GM18870 (cell line): ENCODE results near the gene GPR31.

Experiments used
- ATAC-seq: cut with Tn5 transposase; IDR thresholded peaks from one replicate; pipeline ENCODE4 v1.9.1; 2021; ENCODE audit warnings: moderate library complexity; ENCODE audit not compliant: unreplicated experiment

GPR31 gene

DNA sequence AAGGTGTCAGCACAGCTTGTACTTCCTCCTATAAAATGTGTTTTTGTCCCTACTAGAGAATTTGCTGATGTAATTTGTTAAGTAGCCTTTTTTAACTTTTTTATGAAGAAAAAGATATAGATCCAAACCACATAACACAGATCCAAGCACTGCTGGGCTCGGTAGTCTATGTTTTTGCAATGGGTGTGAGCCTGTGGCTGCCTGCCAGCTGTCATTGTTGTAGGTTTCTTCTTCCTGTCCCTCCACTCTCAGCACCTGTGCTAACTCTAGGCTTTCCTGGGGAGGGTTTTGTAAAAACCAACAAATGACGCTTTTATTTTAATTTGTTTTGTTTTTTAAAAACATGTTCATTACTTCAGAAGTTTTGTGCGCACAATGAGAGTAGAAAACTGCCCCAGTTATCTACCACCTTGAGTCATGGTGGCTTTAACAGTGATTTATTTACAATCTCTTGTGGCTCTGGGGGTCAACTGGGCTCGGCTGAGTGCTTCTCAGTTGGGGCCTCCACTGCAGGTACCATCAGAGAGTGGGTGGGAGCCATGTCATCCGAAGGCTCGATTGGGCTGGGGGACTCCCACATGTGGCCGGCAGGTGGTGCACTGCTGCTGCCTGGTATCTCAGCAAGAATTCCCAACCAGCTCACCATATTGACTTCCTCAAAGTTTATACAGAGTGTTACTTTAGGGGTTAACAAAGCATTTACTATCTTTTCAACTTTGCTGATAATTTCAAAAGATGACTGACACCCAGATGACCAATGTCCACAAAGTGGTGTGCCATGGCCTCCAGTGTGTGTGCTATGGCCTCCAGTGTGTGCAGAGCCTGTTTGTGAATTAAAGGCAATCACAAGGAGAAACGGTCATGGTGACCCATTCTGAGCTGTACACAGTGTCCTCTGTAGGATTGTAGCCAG is 37.9 kb downstream of the GPR31 start:
- no peak for ATAC-seq

DNA sequence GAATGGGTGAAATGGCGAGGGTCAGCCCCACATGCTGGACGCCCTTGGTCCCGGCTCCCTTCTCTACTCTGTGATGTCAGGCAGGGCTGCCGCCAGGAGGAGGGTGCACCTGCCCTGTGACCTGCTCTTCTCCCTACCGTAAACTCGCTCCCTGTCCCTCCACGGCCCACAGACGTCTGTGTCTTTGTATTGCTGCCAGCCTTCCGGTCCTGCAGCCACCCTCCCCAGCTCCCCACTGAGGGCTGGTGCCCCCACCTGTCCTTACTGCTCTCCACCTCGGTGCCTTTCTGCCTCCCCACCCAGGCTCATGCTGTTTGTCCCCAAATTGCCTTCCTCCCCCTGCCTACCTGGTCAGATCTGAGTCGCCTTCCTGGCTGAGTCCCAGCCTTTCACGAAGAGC is 38.9 kb downstream of the GPR31 start:
- no peak for ATAC-seq

GRCh38 chr6:167118006-167118405 is 39.8 kb downstream of the GPR31 start:
- no peak for ATAC-seq

DNA sequence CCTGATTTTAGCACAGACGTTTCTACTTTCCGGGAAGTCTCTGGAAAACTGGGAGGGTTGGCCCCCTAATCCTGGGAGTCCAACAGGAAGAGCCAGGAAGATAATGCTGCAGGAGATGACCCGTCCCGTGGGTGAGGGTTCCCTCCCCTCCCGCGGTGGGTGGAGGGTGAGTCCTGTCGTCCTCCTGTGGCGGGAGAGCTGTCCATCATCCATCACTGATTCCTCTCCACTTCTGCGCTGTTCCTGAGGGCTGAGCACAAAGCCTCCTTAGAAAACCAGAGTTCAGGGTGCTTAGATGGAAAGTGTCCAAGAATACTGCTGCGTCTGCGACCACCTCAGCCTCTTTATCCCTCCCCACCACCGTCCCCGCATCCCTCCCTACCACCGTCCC is 40.9 kb downstream of the GPR31 start:
- no peak for ATAC-seq

DNA sequence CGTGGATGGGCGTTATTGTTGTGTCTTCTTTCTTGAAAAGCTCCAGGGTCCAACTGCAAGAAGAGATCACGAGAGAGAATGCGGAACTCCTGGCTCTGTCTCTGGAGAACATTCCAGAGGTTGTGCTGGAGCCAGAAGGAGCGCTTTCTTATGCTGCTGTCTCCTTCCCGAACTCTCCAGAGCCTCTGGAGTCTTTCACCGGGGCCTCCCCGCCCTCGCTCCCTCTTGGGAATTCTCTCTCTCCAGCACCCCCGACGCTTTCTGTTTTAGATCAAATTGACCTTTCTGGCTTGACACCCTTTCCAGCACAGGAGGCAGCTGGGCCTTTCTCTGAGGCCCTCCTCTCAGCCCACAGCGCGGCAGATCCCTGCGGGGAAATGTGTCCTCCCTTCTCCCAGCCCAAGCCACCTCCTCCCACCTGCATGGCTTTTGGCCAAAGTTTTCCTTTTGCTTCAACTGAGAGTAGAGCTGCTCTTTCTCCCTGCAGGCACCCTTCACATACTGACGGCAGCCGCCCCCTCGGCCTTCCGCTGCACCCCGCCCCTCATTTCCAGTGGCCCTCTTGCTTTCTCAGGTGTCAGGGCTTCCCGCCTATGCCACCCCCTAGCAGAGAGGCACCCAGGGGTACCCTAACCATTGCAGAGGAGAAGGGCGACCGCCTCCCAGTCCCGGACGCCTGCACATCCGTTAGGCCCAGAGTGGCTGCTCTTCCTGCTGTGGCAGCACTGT is 41.5 kb downstream of the GPR31 start:
- ATAC-seq = no peak

- ATAC-seq = no peak
These were observed 42.7 kb downstream of the GPR31 start for GRCh38 chr6:167115054-167115453.

DNA sequence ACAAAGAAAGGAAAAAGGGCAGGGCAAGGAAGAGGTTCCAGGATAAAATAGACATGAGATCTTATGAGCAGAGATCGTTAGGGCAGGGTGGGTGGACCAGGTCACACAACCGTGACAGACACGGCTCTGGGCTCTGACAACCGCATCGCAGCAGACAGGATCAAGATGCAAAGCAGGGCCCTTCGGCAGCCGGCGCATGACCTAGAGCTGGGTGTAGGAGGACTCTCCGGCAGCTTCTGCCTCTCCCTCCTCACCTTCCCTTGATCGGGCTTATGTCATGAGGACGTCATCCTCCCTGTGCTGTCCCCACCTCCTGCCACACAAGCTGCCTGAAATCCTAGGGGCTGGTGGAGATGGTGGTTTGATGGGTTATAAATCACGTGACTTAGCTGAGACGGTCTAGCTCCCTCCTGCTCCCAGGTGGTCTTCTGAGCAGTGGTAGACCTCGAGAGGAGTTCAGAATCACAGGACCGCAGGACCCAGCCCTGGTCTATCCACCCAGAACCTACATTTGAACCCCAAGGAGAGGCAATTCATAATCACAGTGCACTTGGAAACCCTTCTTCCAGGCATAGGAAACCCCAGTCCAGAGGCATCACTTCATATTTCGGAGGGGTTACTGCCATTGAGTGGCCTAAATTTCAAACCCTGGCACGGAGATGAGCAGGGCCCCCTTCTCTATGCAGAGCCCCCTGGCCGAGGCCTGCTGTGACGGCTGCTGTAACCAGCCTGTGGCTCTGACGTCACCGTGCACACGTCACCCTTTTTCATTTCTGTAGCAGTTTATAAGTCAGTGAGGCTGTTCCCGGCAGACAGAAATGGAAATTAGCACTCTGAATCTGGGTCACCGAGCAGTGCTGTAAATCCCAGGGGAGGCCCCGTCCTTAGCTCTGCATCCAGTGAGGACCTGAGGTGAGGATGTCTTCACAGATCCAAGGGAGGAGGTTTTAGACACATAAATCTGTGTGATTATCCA is 43.6 kb downstream of the GPR31 start:
- ATAC-seq = peak; percentile 77

DNA sequence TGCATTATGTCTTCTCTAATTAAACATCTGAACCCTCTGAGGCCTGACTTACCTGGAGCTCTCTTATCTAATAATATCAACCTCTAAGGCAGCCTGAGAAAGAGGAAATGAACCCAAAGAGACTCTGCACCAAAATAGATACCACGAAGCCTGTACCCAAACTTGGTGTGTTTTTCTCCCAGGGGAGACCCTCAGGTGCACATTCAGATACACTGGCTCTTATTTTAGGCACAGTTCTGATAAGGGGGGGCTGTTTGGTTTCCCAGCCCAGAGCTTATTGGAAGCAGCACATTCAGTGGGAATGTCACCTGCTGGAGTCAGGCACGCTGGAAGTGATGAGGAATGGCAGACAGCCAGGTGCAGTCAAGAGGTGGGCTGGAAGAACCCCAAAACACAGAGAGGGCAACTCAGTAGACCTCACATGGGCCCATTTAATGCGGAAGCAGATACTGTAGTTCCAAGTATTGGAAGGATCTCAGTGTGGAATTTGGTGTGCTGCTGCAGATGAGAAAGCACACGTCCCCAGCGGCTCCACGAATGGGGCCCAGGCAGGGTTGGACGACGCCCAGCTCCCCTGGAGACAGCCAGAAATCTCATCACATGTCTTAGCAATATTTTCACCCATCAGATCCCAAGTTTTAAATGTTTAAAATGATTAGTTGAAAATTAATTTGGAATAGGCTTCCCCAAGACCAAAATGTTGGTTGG is 44.6 kb downstream of the GPR31 start:
- ATAC-seq = peak; percentile 55

- ATAC-seq = no peak
These were observed 45.4 kb downstream of the GPR31 start for GRCh38 chr6:167112421-167112820.

DNA sequence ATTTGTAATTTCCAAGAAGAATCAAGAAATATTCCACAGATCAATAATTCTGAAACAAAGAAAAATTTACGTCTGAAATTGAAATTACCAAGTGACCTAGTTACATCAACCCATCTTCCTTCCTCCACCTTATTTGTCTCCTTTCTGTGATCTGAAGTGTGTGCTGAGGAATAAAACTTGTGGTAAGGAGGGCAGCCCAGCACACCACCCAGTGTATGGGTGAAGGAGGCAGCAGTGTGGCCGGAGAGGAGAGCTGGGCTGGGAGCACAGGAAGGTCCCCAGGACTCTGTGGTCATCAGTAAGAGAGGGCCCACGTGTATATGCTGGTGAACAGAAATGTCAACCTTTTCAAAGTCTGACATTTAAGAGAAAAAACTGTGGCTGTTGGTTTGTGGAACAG is 46.2 kb downstream of the GPR31 start:
- no peak for ATAC-seq

- no peak for ATAC-seq
These were observed 48.1 kb downstream of the GPR31 start for GRCh38 chr6:167109651-167110050.

- no peak for ATAC-seq
These were observed 49.5 kb downstream of the GPR31 start for GRCh38 chr6:167108278-167108677.

- no peak for ATAC-seq
These were observed 50.0 kb downstream of the GPR31 start for GRCh38 chr6:167107787-167108186.

- ATAC-seq = no peak
These were observed 51.4 kb downstream of the GPR31 start for GRCh38 chr6:167106406-167106805.
